GM18873 (cell line): ENCODE data around the gene SLC25A22.

Experiments
- ATAC-seq: cut with Tn5 transposase; IDR thresholded peaks from one replicate; pipeline ENCODE4 v1.9.1; 2021; ENCODE audit warnings: mild to moderate bottlenecking, moderate library complexity, moderate number of reproducible peaks; ENCODE audit not compliant: unreplicated experiment, low FRiP score

Gene SLC25A22

DNA sequence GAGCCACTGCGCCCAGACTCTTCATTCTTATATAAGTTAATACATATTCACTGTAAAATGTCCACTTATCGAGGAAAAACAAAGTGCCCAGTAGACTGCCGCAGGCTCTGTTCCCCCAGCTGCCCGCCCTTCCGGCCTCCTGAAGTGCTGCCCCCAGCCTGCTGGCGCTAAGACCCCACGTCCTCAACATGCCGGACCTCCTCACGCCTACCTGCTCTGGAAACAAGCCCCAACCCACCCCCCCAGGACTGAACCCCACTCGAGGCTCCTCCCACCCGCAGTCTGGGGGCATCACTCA, 21.9 kb downstream of the SLC25A22 start:
- ATAC-seq: no peak

DNA sequence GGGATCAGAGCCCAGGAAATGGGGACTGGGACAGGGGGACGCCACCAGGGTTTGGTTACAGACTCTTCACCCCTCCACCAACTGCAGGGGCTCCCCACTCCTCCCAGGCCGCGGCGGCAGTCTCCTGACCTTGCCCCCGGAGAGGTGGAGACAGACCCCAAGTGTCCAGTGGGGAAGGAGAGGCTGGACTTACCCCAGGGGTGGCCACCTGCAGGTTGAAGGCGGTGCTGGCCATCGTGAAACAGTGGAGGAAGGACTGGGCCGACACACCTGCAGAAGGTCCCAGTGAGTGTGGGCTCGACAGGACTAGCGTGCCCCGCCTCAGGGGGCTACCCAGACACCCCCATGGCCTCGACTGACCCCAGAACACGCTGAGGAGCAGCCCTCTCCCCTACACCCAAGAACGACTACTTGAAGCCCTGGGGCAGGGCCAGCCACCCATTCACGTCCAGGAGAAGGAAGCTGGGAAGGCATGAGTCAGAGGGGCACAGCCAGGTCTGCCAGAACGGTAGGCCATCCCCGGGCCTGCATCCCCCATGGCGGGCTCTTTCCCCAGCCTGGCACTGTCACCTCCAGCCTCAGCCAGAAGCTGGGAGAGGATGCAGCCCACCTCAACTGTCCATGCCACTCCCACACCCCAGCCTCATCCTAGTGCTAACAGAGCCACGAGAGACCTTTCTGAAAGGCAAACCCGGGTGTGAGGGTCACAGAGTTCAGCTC, 23.0 kb downstream of the SLC25A22 start:
- no peak for ATAC-seq

DNA sequence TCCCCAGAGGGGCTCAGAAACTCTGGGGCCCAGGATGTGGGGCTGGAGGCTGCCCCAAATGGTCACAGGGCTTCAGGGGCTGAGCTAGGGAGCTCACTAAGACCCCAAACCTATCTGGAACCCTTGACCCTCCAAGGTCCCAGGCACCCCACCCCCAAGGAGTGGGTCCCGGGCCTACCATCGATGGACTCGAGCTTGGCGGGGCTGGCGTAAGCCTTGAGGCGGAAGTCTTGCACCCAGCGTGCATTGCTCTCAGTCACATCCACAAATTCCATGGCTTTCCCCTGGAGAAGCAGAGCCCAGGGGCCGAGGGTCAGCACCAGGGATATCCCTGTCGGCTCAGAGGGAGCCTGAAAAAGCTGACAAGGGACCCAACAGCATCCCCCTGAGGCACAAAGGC, 24.3 kb downstream of the SLC25A22 start:
- ATAC-seq: no peak

DNA sequence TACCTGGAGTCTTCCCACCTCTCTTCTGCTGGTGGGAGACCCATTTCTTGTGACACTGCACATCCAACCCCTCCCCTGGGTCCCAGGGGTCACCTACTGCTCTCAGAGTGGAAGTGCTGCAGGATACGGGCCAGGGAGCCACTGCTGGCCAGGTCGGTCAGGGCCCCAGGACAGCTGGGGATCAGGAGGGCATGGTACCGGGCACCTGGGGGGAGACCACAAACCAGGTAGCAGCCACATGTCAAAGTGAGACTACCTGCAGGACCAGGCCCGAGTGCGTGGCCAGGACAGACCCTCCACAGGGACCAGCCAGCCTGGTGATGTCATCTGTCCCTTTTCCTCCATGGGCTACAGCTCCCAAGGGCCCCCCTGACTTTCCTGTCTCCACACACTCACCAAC, 24.7 kb downstream of the SLC25A22 start:
- ATAC-seq: no peak

DNA sequence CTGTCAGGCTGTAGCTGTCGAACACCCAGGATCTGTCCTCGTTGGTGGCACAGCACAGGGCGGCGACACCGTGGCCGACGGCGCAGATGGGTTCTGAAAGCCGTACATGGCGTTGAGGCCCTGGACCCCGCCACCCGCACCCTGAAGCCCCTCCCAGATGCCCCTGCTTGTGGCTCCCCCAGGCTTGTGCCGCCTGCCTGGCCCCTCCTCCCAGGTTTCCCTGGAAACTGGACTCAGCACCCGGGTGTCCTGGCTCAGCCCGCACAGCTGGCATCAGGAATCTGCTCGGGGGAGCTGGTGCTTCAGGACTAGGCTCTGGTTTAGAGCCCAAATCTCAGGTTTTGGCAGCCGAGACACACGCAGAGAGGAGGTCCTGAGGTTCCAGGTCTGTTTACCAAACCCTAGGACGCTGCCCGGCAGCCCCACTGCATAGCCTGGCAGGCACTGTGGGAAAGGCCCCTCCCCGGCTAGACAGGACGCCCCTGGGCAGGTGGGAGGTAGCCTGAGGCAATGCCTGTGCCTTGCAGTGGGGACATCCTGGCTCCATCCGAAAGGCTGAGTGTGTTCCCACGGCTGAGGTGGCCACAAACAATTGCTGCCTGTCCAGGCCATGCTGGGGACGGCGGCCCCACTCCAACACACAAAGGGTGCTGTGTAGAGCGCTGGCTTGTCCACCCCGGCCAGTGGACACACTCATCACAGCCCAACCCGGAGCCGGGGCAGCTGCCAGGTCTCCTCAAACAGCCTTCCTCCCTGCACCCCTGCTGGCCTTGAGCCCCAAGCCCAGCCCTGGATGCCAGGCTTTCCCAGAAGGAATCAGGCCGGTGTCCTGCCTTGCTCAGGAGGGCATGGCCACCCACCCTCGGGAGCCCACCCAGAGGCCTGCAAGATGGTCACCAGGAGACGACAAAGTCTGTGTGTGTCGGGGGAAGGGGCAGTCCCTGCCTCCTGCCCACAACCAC, 25.4 kb downstream of the SLC25A22 start:
- no peak for ATAC-seq

DNA sequence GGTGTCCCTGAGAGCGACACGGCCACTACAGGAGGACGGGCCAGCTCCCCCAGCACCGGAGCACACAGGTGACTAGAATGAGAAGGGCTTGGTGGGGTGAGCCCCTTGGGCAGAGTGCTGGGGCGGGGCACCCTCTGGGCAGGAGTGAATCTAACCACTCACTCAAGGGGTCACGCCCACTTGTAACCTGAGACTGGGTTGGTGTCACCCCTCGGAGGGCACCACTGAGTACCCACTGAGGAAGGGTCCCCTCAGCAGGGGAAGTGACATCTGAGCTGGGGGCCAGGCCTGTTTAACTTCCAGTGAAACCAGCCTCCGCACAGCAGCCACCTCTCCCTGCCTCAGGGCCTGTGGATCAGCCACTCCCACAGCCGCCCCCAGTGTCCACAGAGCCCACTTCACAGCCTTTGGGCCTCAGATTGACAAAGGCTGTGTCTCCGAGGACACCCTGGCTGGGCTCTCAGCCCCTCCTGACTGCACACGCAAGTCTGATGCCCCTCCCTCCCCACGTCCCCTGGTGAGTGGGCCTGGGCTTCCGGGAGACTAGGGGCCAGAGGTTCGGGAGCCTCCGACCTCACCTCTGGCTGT, 26.4 kb downstream of the SLC25A22 start:
- no peak for ATAC-seq

DNA sequence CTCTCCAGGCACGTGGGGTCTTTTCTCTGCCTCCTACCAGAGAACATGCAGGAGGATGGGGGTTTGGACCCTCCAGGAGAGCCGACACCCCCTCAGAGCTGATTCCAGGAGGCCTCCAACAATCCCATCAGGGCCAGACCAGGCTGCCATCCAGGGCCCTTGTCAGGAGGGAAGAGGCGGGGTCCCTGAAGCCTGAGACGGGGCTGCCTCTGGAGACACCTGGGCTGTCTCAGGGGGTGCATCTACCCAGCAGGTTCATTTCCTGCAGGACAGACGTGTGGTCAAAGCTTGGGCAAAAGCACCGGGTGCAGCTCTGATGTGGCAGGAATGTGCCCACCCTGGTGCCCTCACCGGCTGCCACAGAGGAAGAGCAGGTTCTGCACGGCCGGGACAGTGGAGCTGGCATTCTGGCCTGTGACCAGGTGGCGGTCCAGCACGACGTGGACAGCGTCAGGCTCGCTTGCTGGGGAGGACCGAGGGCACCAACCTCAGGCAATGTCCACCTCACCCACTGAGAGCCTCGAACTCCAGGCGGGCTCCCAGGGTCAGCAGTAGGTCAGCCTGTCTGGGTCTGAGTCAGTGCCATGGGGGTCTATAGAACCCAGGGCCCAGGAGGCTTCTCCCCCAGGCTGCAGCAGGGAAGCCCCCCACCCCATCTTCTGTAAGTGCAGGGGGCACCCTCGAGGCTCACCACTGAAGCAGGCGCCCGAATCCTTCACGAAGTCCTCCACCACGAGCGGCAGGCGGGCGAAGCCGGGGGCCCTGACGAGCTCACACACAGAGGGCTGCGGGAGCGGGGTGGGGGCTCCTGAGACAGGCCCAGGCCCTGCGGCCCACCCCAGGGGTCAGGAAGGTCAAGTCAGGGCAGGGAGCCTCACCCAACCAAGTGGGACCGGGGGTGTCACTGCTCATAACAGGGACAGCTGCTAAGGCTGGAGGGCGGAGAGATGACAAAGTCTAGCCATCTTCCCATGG, 27.2 kb downstream of the SLC25A22 start:
- ATAC-seq: no peak

DNA sequence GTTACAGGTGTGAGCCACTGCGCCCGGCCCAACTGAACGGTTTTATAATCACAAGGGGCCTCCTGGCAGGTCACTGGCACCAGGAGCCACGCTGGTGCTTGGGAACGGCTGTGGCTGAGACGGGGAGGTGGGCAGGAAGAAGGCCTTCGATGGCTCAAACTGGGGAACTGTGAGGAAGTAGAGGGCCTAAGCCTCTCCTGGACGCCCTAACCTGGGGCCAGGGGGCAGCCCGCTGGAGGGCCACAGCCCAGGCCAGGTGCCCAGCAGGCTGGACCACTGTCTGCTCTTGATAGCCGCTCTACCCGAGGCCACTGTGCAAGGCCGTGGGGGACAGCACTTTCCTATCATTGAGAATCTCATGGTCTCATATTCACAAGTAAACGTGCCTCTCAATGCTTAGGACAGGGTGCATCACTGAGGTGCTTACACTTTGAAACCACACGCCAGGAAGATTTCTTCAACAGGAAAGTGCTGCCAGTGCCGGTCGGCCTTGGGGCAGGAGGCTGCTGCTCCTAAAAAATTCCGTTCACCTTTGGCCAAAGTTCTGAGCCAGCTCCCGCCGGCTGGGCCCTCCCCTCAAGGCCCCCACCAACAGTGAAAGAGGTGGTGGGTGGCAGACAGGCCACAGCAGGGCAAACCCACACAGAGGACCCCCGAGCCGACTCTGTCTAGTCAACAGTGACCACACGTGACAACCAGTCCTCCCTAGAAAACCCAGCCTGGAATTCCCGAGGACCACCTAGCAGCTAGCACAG, 28.0 kb downstream of the SLC25A22 start:
- ATAC-seq: no peak

DNA sequence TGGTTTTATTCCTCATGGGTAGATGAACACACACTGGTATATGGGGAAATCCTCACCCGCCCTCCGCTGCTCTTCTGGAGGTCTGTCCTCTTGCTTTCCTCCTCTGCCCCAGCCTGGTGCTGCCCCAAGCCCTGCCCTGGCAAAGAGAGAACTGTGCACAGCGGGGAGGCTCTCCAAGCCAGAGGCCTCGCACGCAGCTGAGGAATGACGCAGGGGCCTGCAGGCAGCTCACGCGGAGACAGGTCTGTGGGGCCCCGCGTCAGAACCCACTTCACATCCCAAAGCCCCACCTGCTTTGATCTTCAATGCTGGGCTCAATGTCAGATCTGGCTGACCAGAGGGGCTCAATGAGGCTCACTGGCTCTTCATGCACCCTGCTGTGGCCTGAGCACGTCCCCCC, 30.8 kb downstream of the SLC25A22 start:
- ATAC-seq: no peak

DNA sequence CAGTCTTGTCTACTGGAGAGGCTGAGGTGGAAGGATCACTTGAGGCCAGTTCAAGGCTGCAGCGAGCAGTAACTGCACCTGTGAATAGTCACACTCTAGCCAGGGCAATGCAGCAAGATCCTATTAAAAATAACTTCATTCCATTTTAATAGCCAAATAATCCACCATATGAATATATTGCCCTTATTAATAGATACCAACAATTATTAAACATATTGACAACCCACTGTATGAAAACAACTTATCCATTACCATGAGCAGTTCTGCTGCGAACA, 31.2 kb downstream of the SLC25A22 start:
- no peak for ATAC-seq

DNA sequence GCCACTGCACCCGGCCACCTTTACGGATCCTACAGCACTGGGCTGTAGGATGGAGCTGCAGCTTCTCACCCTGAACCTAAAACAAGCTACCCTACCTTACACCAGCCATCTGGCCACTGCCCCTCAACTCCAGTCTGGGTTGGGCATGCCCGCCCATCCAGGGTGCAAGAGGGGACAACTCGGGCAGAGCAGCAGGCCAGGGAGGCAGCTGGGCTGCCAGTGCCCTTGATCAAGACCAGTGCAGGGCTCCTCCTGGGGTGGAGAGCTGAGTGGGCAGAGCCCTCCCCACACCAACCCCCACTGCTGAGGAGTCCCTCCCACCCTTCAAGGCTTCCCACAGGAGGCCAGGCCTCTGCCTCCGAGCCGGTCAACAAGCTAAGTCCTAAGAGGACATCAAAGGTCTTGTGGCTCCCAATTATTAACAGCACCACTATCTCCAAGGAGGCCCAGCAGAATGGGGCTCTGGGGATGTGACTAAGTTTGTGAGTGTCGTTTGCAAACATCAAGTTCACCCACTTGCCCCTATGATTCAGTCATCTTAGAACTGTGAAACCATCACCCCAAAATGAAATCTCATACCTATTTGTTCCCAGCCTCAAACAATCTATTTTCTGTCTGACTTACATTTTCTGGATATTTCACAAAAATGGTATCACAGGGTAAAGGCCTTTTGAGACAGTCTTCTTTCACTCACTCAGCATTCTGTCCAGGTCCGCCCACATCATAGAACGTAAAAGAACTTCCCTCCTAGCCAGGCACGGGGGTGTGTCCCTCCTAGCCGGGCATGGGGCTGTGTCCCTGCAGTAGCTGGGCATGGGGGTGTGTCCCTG, 31.8 kb downstream of the SLC25A22 start:
- no peak for ATAC-seq

DNA sequence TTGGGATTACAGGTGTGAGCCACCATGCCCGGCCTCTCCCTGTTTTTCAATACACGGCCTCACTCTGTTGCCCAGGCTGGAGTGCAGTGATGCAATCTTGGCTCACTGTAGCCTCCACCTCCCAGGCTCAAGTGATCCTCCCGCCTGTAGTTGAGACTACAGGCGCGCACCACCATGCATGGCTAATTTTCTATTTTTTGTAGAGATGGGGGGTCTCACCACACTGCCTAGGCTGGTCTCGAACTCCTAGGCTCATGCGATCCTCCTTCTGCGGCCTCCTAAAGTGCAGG, 32.3 kb downstream of the SLC25A22 start:
- ATAC-seq: no peak

DNA sequence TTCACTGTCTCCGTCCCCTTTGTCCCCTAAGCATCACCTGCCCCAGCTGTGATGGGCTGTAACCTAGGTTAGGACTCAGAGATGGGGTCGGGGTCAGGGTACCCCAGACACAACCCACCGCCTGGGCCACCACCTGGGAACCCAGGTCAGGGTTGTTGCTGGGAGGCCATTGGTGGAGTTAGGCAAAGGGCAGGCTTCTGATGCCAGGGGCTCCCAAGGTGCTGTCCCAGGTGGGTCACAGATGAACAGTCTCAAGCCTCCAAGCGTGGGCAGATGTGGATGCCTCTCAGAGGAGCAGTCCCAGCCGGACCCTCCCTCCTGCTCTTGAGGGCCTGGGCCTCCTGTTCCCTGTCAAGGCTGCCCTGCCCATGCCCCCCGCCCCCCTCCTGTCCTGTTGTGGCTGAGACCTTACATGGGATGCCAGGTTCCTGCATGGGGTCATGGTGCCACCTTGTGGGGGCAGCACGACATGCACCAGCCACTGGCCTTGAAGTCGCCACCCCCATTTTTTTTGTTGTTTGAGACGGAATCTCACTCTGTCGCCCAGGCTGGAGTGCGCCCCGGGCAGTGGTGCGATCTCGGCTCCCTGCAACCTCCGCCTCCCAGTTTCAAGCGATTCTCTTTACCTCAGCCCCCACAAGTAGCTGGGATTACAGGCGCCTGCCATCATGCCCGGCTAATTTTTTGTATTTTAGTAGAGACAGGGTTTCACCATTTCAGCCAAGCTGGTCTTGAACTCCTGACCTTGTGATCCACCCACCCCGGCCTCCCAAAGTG, 32.9 kb downstream of the SLC25A22 start:
- ATAC-seq: no peak

DNA sequence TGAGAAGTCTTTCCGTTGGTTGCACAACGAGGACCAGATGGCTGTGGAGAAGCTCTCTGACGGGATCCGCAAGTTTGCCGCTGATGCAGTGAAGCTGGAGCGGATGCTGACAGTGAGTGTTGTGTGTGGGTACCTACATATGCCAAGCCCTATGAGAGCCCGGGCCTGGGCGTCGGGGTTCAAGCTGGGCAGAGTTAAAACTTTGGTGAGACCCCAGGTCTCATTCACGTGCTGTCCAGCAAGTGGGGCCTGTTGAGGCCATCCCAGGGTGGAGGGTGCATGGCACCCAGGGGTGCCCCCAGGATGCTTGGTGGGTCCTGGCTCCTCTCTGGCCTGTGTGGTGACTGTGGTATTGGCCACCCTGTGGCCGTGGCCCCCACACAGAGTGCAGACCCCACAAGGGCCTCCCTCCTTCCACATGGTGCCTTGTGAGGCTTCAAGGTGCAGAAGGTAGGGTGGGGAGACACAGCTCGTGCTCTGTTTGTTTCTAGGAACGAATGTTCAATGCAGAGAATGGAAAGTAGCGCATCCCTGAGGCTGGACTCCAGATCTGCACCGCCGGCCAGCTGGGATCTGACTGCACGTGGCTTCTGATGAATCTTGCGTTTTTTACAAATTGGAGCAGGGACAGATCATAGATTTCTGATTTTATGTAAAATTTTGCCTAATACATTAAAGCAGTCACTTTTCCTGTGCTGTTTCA, 33.6 kb downstream of the SLC25A22 start:
- ATAC-seq: no peak

DNA sequence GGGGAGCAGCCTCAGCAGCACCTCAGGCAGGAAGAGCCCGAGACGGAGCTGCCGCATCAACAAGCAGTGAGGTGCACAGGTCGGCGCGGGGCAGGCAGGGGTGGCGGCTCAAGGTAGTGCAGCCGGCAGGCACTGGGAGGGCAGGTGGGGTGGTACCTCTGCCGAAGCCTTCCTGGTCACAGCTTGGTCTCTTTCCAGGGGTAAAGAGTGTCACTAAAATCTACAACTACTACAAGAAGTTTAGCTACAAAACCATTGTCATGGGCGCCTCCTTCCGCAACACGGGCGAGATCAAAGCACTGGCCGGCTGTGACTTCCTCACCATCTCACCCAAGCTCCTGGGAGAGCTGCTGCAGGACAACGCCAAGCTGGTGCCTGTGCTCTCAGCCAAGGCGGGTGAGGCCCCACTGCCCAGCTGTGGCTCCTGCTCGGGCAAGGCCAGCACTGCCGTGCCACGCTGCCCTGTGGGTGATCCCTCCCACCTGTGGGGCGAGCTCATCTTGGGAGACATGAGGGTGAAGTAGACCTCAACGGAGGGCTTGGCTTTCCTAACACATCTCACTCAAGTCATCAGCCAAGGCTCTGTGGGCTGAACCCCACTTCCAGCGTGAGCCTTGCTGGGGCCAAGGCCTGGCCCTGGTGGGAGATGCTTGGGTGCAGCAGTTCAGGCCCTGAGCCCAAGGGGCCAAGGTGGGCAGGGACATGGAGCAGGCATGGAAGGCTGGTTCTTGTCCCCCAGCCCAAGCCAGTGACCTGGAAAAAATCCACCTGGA, 34.3 kb downstream of the SLC25A22 start:
- ATAC-seq: no peak

DNA sequence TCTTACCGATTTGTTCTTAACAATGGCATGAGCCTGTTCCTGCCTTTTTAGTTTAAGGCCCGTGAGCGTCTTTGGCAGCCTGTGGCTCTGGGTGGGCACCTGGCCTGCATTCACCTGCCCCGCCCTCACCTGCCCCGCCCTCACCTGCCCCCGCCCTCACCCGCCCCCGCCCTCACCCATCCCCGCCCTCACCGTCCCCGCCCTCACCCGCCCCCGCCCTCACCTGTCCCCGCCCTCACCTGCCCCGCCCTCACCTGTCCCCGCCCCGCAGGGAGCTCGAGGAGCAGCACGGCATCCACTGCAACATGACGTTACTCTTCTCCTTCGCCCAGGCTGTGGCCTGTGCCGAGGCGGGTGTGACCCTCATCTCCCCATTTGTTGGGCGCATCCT, 35.0 kb downstream of the SLC25A22 start:
- no peak for ATAC-seq

DNA sequence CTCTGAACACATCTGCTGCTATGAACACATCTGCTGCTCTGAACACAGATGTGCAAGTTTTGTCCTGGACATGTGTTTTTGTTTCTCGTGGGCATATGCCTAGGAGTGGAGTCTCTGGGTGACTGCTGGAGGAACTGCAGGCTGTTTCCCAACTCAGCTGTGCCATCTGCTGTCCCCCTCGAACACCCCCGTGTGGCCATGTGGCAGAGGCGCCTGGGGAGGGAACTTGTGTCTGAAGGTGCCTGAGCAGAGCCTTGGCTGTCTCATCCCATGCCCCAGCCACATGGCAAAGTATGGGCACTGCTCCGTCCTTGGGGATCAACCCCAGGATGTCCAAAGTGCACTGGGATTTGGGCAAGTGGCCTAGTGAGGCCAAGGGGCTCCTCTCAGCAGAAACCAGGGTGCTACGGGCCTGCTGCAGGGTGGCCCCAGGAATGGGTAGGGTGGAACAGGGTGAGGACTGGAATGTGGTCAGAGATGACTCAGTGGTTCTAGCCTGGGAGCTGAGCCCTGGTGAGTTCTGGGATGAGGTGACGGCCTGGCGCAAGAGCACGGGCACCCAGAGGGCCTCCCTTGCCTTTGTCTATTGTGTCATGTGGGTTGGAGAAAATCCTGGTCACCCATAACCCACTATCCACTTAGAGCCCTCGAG, 35.5 kb downstream of the SLC25A22 start:
- no peak for ATAC-seq
